WERI-Rb-1 (cell line): Measurements from ENCODE around the gene MGST2.

Experiments used
- DNase-seq: peaks from one replicate; pipeline ENCODE4 v3.0.0-alpha.2; 2020
- H3K27ac ChIP-seq: fragments of 250-450 bp; sonication (Bioruptor Pico); 2 replicates; pipeline ENCODE4 v1.5.1; 2020; ENCODE audit warnings: mild to moderate bottlenecking, moderate library complexity
- H3K27me3 ChIP-seq: fragments of 250-450 bp; sonication (Bioruptor Pico); 2 replicates; pipeline ENCODE4 v1.5.1; 2021; ENCODE audit warnings: mild to moderate bottlenecking, low read depth, moderate library complexity; ENCODE audit not compliant: insufficient read depth, severe bottlenecking
- H3K36me3 ChIP-seq: fragments of 250-450 bp; sonication (Bioruptor Pico); 2 replicates; pipeline ENCODE4 v1.5.1; 2020; ENCODE audit warnings: mild to moderate bottlenecking, moderate library complexity
- H3K4me3 ChIP-seq: 2 replicates; pipeline ENCODE4 v1.5.1; 2011; ENCODE audit warnings: low read depth, mild to moderate bottlenecking, control low read depth, low read length
- H3K9me3 ChIP-seq: fragments of 250-450 bp; sonication (Bioruptor Pico); 2 replicates; pipeline ENCODE4 v1.5.1; 2021; ENCODE audit warnings: mild to moderate bottlenecking, moderate library complexity; ENCODE audit not compliant: severe bottlenecking
- TF ChIP-seq, protein P1 (sequence below): IDR thresholded peaks from 2 replicates; pipeline ENCODE4 v1.5.1; 2011; ENCODE audit warnings: low read depth, mild to moderate bottlenecking, control low read depth, inconsistent platforms, low read length

MGST2 gene

GRCh38 chr4:139735381-139736273, 70.0 kb downstream of the MGST2 start:
- TF ChIP-seq, protein P1, sequence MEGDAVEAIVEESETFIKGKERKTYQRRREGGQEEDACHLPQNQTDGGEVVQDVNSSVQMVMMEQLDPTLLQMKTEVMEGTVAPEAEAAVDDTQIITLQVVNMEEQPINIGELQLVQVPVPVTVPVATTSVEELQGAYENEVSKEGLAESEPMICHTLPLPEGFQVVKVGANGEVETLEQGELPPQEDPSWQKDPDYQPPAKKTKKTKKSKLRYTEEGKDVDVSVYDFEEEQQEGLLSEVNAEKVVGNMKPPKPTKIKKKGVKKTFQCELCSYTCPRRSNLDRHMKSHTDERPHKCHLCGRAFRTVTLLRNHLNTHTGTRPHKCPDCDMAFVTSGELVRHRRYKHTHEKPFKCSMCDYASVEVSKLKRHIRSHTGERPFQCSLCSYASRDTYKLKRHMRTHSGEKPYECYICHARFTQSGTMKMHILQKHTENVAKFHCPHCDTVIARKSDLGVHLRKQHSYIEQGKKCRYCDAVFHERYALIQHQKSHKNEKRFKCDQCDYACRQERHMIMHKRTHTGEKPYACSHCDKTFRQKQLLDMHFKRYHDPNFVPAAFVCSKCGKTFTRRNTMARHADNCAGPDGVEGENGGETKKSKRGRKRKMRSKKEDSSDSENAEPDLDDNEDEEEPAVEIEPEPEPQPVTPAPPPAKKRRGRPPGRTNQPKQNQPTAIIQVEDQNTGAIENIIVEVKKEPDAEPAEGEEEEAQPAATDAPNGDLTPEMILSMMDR: no peak
- Histone ChIP-seq H3K27ac (peak overlapping the region; percentile 81), H3K27me3 (no peaks in the 10 kb centered on the region), H3K9me3 (no peaks in the 10 kb centered on the region), H3K4me3 (peak overlapping the region; percentile 15; the same call in 1 of the 2 replicates), H3K36me3 (no peaks in the 10 kb centered on the region)
- DNase-seq: no peak

DNA sequence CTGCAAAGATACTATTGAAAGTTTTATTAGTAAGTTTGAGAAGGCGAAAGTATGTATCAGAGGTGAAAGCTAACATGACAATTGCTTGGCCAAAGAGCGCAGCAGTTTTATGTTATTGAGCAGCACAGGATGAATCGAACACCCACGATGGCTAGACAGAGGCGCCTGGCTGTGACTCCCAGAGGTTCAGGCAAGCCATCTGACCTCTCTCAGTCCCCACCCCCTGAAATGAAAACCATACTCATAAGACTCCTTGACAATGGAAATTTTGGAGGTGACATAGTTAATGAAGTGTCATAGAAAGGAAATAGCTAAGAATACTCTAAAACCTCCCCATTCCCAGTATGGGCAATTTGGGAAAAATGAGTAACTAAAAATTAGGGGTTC, 70.6 kb downstream of the MGST2 start:
- no peaks in the 10 kb centered on the region for H3K36me3 ChIP-seq
- no peaks in the 10 kb centered on the region for H3K27me3 ChIP-seq
- H3K4me3 ChIP-seq: no peak overlapping the region
- TF ChIP-seq, protein P1: no peak
- H3K27ac ChIP-seq: no peak overlapping the region; the same call in 1 of the 2 replicates
- H3K9me3 ChIP-seq: no peaks in the 10 kb centered on the region
- DNase-seq: no peak

DNA sequence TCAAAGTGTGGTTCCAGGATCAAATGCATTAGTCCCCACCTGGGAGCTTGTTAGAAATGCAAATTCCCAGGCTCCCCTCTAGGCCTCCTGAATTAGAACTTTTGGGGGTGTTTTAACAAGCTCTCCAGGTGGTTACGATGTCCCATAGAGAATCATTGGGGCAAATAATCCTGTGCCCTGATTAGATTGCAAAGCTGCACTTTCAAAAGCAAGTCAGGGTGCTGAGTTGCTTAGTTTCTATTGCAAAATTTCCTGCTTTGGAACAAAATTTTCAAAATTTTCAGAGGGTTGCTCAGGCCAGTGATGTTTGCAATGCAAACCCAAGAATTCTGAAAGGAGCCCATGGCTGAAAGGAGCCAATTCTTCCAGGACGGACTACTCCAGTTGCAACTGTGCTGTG, 71.0 kb downstream of the MGST2 start:
- H3K27ac ChIP-seq: no peak overlapping the region
- TF ChIP-seq, protein P1: no peak
- no peaks in the 10 kb centered on the region for H3K9me3 ChIP-seq
- no peaks in the 10 kb centered on the region for H3K36me3 ChIP-seq
- H3K4me3 ChIP-seq: no peak overlapping the region
- H3K27me3 ChIP-seq: no peaks in the 10 kb centered on the region
- DNase-seq: no peak

DNA sequence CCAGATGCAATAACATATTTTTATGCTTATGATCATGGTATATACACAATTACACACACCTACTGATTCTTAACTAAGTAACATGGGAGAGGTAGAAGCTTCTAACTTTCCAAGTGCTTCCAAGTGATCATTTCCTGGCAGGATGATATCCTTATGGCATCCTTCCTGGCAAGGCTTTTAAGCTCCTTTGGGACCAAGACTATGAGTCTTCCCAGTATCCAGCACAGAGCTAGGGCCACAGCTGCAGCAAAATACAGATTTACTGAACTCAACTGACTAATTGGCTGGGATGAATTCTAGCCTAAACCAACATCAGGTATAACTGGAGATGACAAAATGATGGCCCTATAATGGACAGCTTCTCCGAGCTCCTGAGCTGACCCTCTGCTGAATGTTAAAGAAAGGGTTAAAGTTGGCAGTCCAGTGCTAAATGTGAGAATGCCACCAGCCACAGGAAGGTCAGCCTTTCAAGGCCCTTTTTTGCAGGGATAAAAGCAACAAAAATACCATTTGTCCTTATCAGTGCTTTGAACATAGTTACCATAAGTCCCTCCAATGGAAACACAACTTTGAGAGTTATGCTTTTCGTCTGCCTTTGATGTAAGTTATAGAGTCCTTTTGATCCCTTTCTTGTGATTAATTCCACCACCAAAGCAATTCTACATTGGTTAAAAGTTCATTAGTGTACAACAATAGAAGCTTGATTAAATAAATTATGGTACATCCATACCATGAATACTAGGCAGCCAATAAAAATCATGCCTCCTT, 73.4 kb downstream of the MGST2 start:
- TF ChIP-seq, protein P1: no peak
- H3K4me3 ChIP-seq: no peak overlapping the region
- no peak overlapping the region for H3K27ac ChIP-seq
- H3K9me3 ChIP-seq: no peaks in the 10 kb centered on the region
- no peaks in the 10 kb centered on the region for H3K36me3 ChIP-seq
- DNase-seq: no peak
- H3K27me3 ChIP-seq: no peaks in the 10 kb centered on the region

DNA sequence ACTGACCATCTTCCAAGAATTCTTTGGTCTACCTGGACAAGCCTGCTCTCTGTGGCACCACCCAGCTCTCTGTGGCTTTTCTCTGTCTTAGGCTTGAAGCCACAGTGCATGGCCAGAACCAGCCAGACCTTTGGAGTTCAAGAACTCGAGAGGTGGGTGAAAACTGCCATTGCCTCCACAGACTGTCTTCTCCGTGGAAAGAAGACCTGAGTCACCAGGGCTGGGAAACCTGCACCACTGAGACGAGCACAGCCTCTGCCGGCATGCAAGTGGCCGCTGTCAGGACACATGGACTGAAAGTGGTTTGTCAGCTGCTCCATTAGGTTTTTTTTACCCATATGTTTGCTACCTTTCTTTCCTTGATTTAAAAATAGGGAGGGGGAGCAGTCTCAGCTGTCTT, 74.5 kb downstream of the MGST2 start:
- TF ChIP-seq, protein P1: no peak
- no peaks in the 10 kb centered on the region for H3K9me3 ChIP-seq
- H3K27me3 ChIP-seq: no peaks in the 10 kb centered on the region
- DNase-seq: no peak
- peak overlapping the region; percentile 3; the same call in 1 of the 2 replicates for H3K27ac ChIP-seq
- no peak overlapping the region for H3K4me3 ChIP-seq
- no peaks in the 10 kb centered on the region for H3K36me3 ChIP-seq
